ENCODE data around the gene LRTM2. TPM values are rescaled to one million over a fixed set of nuclear protein-coding genes. Genes with fewer than 3 reads are reported as not detected.

Gene LRTM2
- total RNA-seq, 1 experiment from 2014 or later, result 0.07 TPM

- ATAC-seq, result no peak
Observed at GRCh38 chr12:1842905-1843640, 22.7 kb downstream of the LRTM2 start.

GRCh38 chr12:1843641-1844005 lies 23.3 kb downstream of the LRTM2 start:
- H3K9ac ChIP-seq (ENCODE audit: low read length), result no peak overlapping the region
- ATAC-seq (no peak), DNase-seq (ENCODE audit: low read depth, low spot score) (no peak)
- H3K9me3 ChIP-seq (ENCODE audit: control insufficient read depth in 1 of 2, insufficient read depth in 1 of 2, low read depth in 1 of 2, low read length in 2 of 2), result no peaks in the 10 kb centered on the region
- H3K27me3 ChIP-seq (ENCODE audit: insufficient read depth, low read length), result no peaks in the 10 kb centered on the region
- no peaks in the 10 kb centered on the region for H4K20me1 ChIP-seq (ENCODE audit: insufficient read depth)
- no peak for TF ChIP-seq CBX3 (IDR thresholded peaks at IDR 0.05; ENCODE audit: low read depth)
- no peak for TF ChIP-seq RAD21 (IDR thresholded peaks at IDR 0.05; ENCODE audit: low read depth)
- no peak for TF ChIP-seq EZH2phosphoT487 (IDR thresholded peaks at IDR 0.05; ENCODE audit: borderline replicate concordance)
- no peak for TF ChIP-seq FOSL1 (IDR thresholded peaks at IDR 0.05; ENCODE audit: low read depth)
- TF ChIP-seq MAX (IDR thresholded peaks at IDR 0.05), result no peak
- no peak for TF ChIP-seq ELF1 (IDR thresholded peaks at IDR 0.05; ENCODE audit: borderline replicate concordance, low read depth)
- no peak for TF ChIP-seq TCF7L2 (IDR thresholded peaks at IDR 0.05; ENCODE audit: borderline replicate concordance, extremely low read depth, insufficient read depth, insufficient read length)
- no peak for TF ChIP-seq ZFX (IDR thresholded peaks at IDR 0.05)
- TF ChIP-seq SP1 (IDR thresholded peaks at IDR 0.05; ENCODE audit: low read depth), result no peak
- H3K79me2 ChIP-seq (ENCODE audit: insufficient read depth, low read length), result no peaks in the 10 kb centered on the region
- ChIA-PET POLR2A (no interaction called here), RAD21 (ENCODE audit: low non-redundant PET in 1 of 2, low total read pairs in 2 of 2, uncharacterized antibody in 2 of 2, unreplicated experiment in 2 of 2) (no interaction called here), CTCF (no interaction called here)
- no peak overlapping the region for H3K4me3 ChIP-seq (replicated peaks in 1 of 2; ENCODE audit: low read depth in 1 of 2, low read length in 2 of 2)
- no peak overlapping the region for H2AFZ ChIP-seq (ENCODE audit: low read depth, low read length, poor library complexity, severe bottlenecking)
- intact Hi-C loops (cut with micrococcal nuclease), result no loop called here
- H3K27ac ChIP-seq (ENCODE audit: low read depth, low read length), result no peak overlapping the region
- no peaks in the 10 kb centered on the region for H3K36me3 ChIP-seq (ENCODE audit: control insufficient read depth in 1 of 2, insufficient read depth in 2 of 2, low read length in 2 of 2)
- H3K4me1 ChIP-seq (ENCODE audit: control insufficient read depth in 1 of 2, insufficient read depth in 2 of 2, low read length in 2 of 2), result no peaks in the 10 kb centered on the region
- BruUV-seq (replicated peaks), result no TSS peak
- H3K4me2 ChIP-seq (ENCODE audit: low read length), result no peak overlapping the region
- H3K9me2 ChIP-seq (ENCODE audit: insufficient read depth), result no peaks in the 10 kb centered on the region

More at GRCh38 chr12:1842905-1843640, 22.7 kb downstream of the LRTM2 start:
- ChIA-PET CTCF (no interaction called here), POLR2A (no interaction called here), RAD21 (ENCODE audit: low non-redundant PET in 1 of 2, low total read pairs in 2 of 2, uncharacterized antibody in 2 of 2, unreplicated experiment in 2 of 2) (no interaction called here)
- Histone ChIP-seq H3K79me2 (ENCODE audit: insufficient read depth, low read length) (no peaks in the 10 kb centered on the region), H3K9me3 (ENCODE audit: control insufficient read depth in 1 of 2, insufficient read depth in 1 of 2, low read depth in 1 of 2, low read length in 2 of 2) (no peaks in the 10 kb centered on the region), H3K4me3 (replicated peaks in 1 of 2; ENCODE audit: low read depth in 1 of 2, low read length in 2 of 2) (no peak overlapping the region), H4K20me1 (ENCODE audit: insufficient read depth) (no peaks in the 10 kb centered on the region), H3K9me2 (ENCODE audit: insufficient read depth) (no peaks in the 10 kb centered on the region), H3K4me2 (ENCODE audit: low read length) (no peak overlapping the region), H3K36me3 (ENCODE audit: control insufficient read depth in 1 of 2, insufficient read depth in 2 of 2, low read length in 2 of 2) (no peaks in the 10 kb centered on the region), H3K4me1 (ENCODE audit: control insufficient read depth in 1 of 2, insufficient read depth in 2 of 2, low read length in 2 of 2) (no peaks in the 10 kb centered on the region), H3K9ac (ENCODE audit: low read length) (no peak overlapping the region), H3K27me3 (ENCODE audit: insufficient read depth, low read length) (no peaks in the 10 kb centered on the region), H2AFZ (ENCODE audit: low read depth, low read length, poor library complexity, severe bottlenecking) (no peak overlapping the region), H3K27ac (ENCODE audit: low read depth, low read length) (no peak overlapping the region)
- DNase-seq (ENCODE audit: low read depth, low spot score), result no peak
- intact Hi-C loops (cut with micrococcal nuclease), result no loop called here
- TF ChIP-seq POLR2AphosphoS5 (IDR thresholded peaks at IDR 0.05; ENCODE audit: low read depth, low read length) (no peak), ZBTB33 (IDR thresholded peaks at IDR 0.05; ENCODE audit: extremely low read depth, insufficient replicate concordance, low read length) (no peak), TCF7L2 (IDR thresholded peaks at IDR 0.05; ENCODE audit: borderline replicate concordance, extremely low read depth, insufficient read depth, insufficient read length) (no peak), SP1 (IDR thresholded peaks at IDR 0.05; ENCODE audit: low read depth) (no peak)
- BruUV-seq (replicated peaks), result no TSS peak
